HepG2 (cell line): Measurements from ENCODE around the gene CNPPD1.

Experiments
- DMTF1 ChIP-seq: sonication (generic); formaldehyde crosslinking; IDR thresholded peaks from 2 replicates; pipeline ENCODE4 v1.4.0; 2020; ENCODE audit warnings: mild to moderate bottlenecking, missing genetic modification reagents
- EP300 ChIP-seq, 3 experiments: sonication (generic) in 1 of 3; formaldehyde crosslinking in 1 of 3; IDR thresholded peaks; 2 replicates each; pipeline versions ENCODE4 v1.5.1 to v1.6.1; 2011 to 2020; ENCODE audit warnings: low read depth in 2 of 3, low read length in 2 of 3, borderline replicate concordance in 1 of 3, improper control_type of control experiment in 1 of 3, mild to moderate bottlenecking in 1 of 3, missing genetic modification reagents in 1 of 3, moderate library complexity in 1 of 3
- FOXJ3 ChIP-seq: sonication (generic); formaldehyde crosslinking; IDR thresholded peaks from 2 replicates; pipeline ENCODE4 v1.4.0; 2020; ENCODE audit warnings: missing genetic modification reagents, mild to moderate bottlenecking, borderline replicate concordance
- NFE2 ChIP-seq: sonication (generic); formaldehyde crosslinking; IDR thresholded peaks from 2 replicates; pipeline ENCODE4 v1.4.0; 2020; ENCODE audit warnings: missing genetic modification reagents
- RELA ChIP-seq: sonication (generic); formaldehyde crosslinking; IDR thresholded peaks from 2 replicates; pipeline ENCODE4 v1.4.0; 2020; ENCODE audit warnings: missing genetic modification reagents
- RFX5 ChIP-seq: IDR thresholded peaks from 2 replicates; pipeline ENCODE4 v1.6.1; 2011; ENCODE audit warnings: low read depth, low read length, improper control_type of control experiment
- TCF12 ChIP-seq, 2 experiments: fragments of 450-650 bp in 1 of 2; sonication (generic) in 1 of 2; formaldehyde crosslinking in 1 of 2; IDR thresholded peaks; 2 replicates each; pipeline versions ENCODE4 v1.6.1 to v1.8.0; 2017 to 2022; ENCODE audit warnings: antibody characterized with exemption in 1 of 2, mild to moderate bottlenecking in 1 of 2, missing genetic modification reagents in 1 of 2, moderate library complexity in 1 of 2
- THAP9 ChIP-seq: sonication (generic); formaldehyde crosslinking; IDR thresholded peaks from 2 replicates; pipeline ENCODE4; 2020; ENCODE audit warnings: missing genetic modification reagents, mild to moderate bottlenecking, borderline replicate concordance
- ZNF576 ChIP-seq: sonication (generic); formaldehyde crosslinking; IDR thresholded peaks from 2 replicates; pipeline ENCODE4 v1.4.0; 2020; ENCODE audit warnings: mild to moderate bottlenecking, missing genetic modification reagents

GRCh38 chr2:219129589-219129988 is 47.1 kb downstream of the CNPPD1 start:
- TF ChIP-seq EP300 (IDR thresholded peaks at IDR 0.05; ENCODE audit: low read depth in 2 of 2, low read length in 2 of 2) (no peak), EP300 (CRISPR knock-in tag; IDR thresholded peaks at IDR 0.05; ENCODE audit: borderline replicate concordance) (no peak), RFX5 (no peak), TCF12 (IDR thresholded peaks at IDR 0.05) (no peak), TCF12 (CRISPR knock-in tag; IDR thresholded peaks at IDR 0.05) (no peak), FOXJ3 (CRISPR knock-in tag) (no peak), THAP9 (no peak), ZNF576 (CRISPR knock-in tag) (no peak), NFE2 (CRISPR knock-in tag) (no peak), RELA (CRISPR knock-in tag) (no peak), DMTF1 (CRISPR knock-in tag) (no peak)
